WTC11 (cell line): ENCODE measurements around the gene CREB3. TPM values are rescaled to one million over a fixed set of nuclear protein-coding genes. Genes with fewer than 3 reads are reported as not detected.

Experiments
- ATAC-seq: fragments of 200-7000 bp; cut with Tn5 transposase; 2 replicates; pipeline ENCODE4 v1.10.0; 2021; ENCODE audit warnings: mild to moderate bottlenecking, moderate library complexity
- CTCF ChIA-PET: fragments of 300-600 bp; sonication (Branson Sonifier 250); formaldehyde crosslinking; loops from one replicate; lab custom pipeline; 2021; ENCODE audit warnings: antibody characterized with exemption; lab: Charles Lee
- POLR2A ChIA-PET: fragments of 350-600 bp; sonication (Branson Sonifier 250); formaldehyde crosslinking; loops from one replicate; lab custom pipeline; 2021; ENCODE audit warnings: antibody characterized with exemption; lab: Charles Lee
- DNase-seq: peaks from one replicate; pipeline ENCODE4 v3.0.0; 2021; ENCODE audit warnings: low spot score
- H3K27ac Mint-ChIP-seq: 2 replicates; pipeline ENCODE4 v1.8.0; 2021; ENCODE audit warnings: mixed read lengths
- H3K27me3 Mint-ChIP-seq: 2 replicates; pipeline ENCODE4 v1.8.0; 2021; ENCODE audit warnings: low read depth, mild to moderate bottlenecking, moderate library complexity, mixed read lengths
- H3K36me3 Mint-ChIP-seq: 2 replicates; pipeline ENCODE4 v1.8.0; 2021; ENCODE audit warnings: mixed read lengths
- H3K4me1 Mint-ChIP-seq: 2 replicates; pipeline ENCODE4 v1.8.0; 2022; ENCODE audit warnings: mixed read lengths
- H3K4me3 Mint-ChIP-seq: 2 replicates; pipeline ENCODE4 v1.8.0; 2021; ENCODE audit warnings: mild to moderate bottlenecking, moderate library complexity, mixed read lengths
- H3K9me3 Mint-ChIP-seq: 2 replicates; pipeline ENCODE4 v1.8.0; 2021; ENCODE audit warnings: mixed read lengths
- CREM ChIP-seq: sonication (generic); formaldehyde crosslinking; IDR thresholded peaks from 2 replicates; pipeline ENCODE4 v1.8.1; 2022; ENCODE audit warnings: mild to moderate bottlenecking, missing genetic modification reagents, moderate library complexity
- ELF4 ChIP-seq: sonication (generic); formaldehyde crosslinking; IDR thresholded peaks from 2 replicates; pipeline ENCODE4 v1.8.1; 2022; ENCODE audit warnings: low read depth, mild to moderate bottlenecking, moderate library complexity, missing genetic modification reagents
- ESRRA ChIP-seq: sonication (generic); formaldehyde crosslinking; IDR thresholded peaks from 2 replicates; pipeline ENCODE4 v1.8.1; 2022; ENCODE audit warnings: mild to moderate bottlenecking, missing genetic modification reagents, borderline replicate concordance
- ETV6 ChIP-seq: sonication (generic); formaldehyde crosslinking; IDR thresholded peaks from 2 replicates; pipeline ENCODE4 v1.8.1; 2022; ENCODE audit warnings: mild to moderate bottlenecking, missing genetic modification reagents
- FOXK1 ChIP-seq: sonication (generic); formaldehyde crosslinking; IDR thresholded peaks from 2 replicates; pipeline ENCODE4 v1.8.0; 2022; ENCODE audit warnings: mild to moderate bottlenecking, moderate library complexity, missing genetic modification reagents
- GABPB1 ChIP-seq: sonication (generic); formaldehyde crosslinking; IDR thresholded peaks from 2 replicates; pipeline ENCODE4 v1.8.1; 2023; ENCODE audit warnings: mild to moderate bottlenecking, missing genetic modification reagents
- GTF2I ChIP-seq: fragments of 250-450 bp; sonication (Bioruptor Pico); conservative IDR thresholded peaks from 2 replicates; pipeline ENCODE4 v1.4.0; 2021; ENCODE audit warnings: mild to moderate bottlenecking
- HMGA2 ChIP-seq: fragments of 250-450 bp; sonication (Bioruptor Pico); IDR thresholded peaks from 2 replicates; pipeline ENCODE4 v1.4.0; 2021; ENCODE audit warnings: mild to moderate bottlenecking, moderate library complexity
- JUN ChIP-seq: sonication (generic); formaldehyde crosslinking; IDR thresholded peaks from 2 replicates; pipeline ENCODE4 v1.8.0; 2023; ENCODE audit warnings: mild to moderate bottlenecking, missing genetic modification reagents
- KAT7 ChIP-seq: sonication (generic); formaldehyde crosslinking; IDR thresholded peaks from 2 replicates; pipeline ENCODE4 v1.8.1; 2023; ENCODE audit warnings: missing genetic modification reagents, mild to moderate bottlenecking, borderline replicate concordance
- PRRX2 ChIP-seq: fragments of 250-450 bp; sonication (Bioruptor Pico); IDR thresholded peaks from 2 replicates; pipeline ENCODE4 v1.8.0; 2021; ENCODE audit warnings: mild to moderate bottlenecking
- RELA ChIP-seq: sonication (generic); formaldehyde crosslinking; IDR thresholded peaks from 2 replicates; pipeline ENCODE4 v1.8.1; 2022; ENCODE audit warnings: missing genetic modification reagents, mild to moderate bottlenecking, borderline replicate concordance
- RORB ChIP-seq: fragments of 250-450 bp; sonication (Bioruptor Pico); IDR thresholded peaks from 2 replicates; pipeline ENCODE4 v1.9.0; 2021; ENCODE audit warnings: mild to moderate bottlenecking
- SP1 ChIP-seq: sonication (generic); formaldehyde crosslinking; conservative IDR thresholded peaks from 2 replicates; pipeline ENCODE4 v1.8.1; 2022; ENCODE audit warnings: missing genetic modification reagents
- TCF7 ChIP-seq: sonication (generic); formaldehyde crosslinking; IDR thresholded peaks from 2 replicates; pipeline ENCODE4 v1.8.0; 2022; ENCODE audit warnings: mild to moderate bottlenecking, low read depth, missing genetic modification reagents, moderate library complexity
- ZNF138 ChIP-seq: sonication (generic); formaldehyde crosslinking; conservative IDR thresholded peaks from 2 replicates; pipeline ENCODE4 v1.8.1; 2022; ENCODE audit warnings: mild to moderate bottlenecking, moderate library complexity, missing genetic modification reagents
- ZNF232 ChIP-seq: sonication (generic); formaldehyde crosslinking; IDR thresholded peaks from 2 replicates; pipeline ENCODE4 v1.8.0; 2022; ENCODE audit warnings: mild to moderate bottlenecking, missing genetic modification reagents
- ZNF263 ChIP-seq: sonication (generic); formaldehyde crosslinking; IDR thresholded peaks from 2 replicates; pipeline ENCODE4 v1.8.1; 2022; ENCODE audit warnings: low read depth, mild to moderate bottlenecking, moderate library complexity, missing genetic modification reagents
- ZNF396 ChIP-seq: fragments of 250-450 bp; sonication (Bioruptor Pico); IDR thresholded peaks from 2 replicates; pipeline ENCODE4 v1.8.0; 2021; ENCODE audit warnings: mild to moderate bottlenecking, moderate library complexity, borderline replicate concordance
- ZNF416 ChIP-seq: fragments of 250-450 bp; sonication (Bioruptor Pico); IDR thresholded peaks from 2 replicates; pipeline ENCODE4 v1.9.0; 2021; ENCODE audit warnings: mild to moderate bottlenecking, inconsistent platforms
- ZNF423 ChIP-seq: fragments of 250-450 bp; sonication (Bioruptor Pico); IDR thresholded peaks from 2 replicates; pipeline ENCODE4 v2.1.2; 2022; ENCODE audit warnings: mild to moderate bottlenecking, moderate library complexity
- total RNA-seq: library from RNA; stranded (reverse); gene quantifications from 3 replicates; pipeline ENCODE4 v1.2.3, GENCODE V29; 2021
- TF ChIP-seq, protein P1 (sequence below): sonication (generic); formaldehyde crosslinking; conservative IDR thresholded peaks from 2 replicates; pipeline ENCODE4 v1.8.1; 2022; ENCODE audit warnings: mild to moderate bottlenecking, missing genetic modification reagents
- TF ChIP-seq, protein P2 (sequence below): sonication (generic); formaldehyde crosslinking; IDR thresholded peaks from 2 replicates; pipeline ENCODE4 v1.8.1; 2023; ENCODE audit warnings: mild to moderate bottlenecking, missing genetic modification reagents
- TF ChIP-seq, protein P3 (sequence below): fragments of 250-450 bp; sonication (Bioruptor Pico); IDR thresholded peaks from 2 replicates; pipeline ENCODE4 v1.9.0; 2021; ENCODE audit warnings: mild to moderate bottlenecking
- TF ChIP-seq, protein P4 (sequence below): sonication (generic); formaldehyde crosslinking; IDR thresholded peaks from 2 replicates; pipeline ENCODE4 v1.8.1; 2023; ENCODE audit warnings: mild to moderate bottlenecking, missing genetic modification reagents
- TF ChIP-seq, protein P5 (sequence below): sonication (generic); formaldehyde crosslinking; conservative IDR thresholded peaks from 2 replicates; pipeline ENCODE4 v1.8.1; 2023; ENCODE audit warnings: mild to moderate bottlenecking, low read depth, missing genetic modification reagents, moderate library complexity

Gene CREB3
- total RNA-seq, 1 experiment from 2014 or later, result 21.4 TPM

DNA sequence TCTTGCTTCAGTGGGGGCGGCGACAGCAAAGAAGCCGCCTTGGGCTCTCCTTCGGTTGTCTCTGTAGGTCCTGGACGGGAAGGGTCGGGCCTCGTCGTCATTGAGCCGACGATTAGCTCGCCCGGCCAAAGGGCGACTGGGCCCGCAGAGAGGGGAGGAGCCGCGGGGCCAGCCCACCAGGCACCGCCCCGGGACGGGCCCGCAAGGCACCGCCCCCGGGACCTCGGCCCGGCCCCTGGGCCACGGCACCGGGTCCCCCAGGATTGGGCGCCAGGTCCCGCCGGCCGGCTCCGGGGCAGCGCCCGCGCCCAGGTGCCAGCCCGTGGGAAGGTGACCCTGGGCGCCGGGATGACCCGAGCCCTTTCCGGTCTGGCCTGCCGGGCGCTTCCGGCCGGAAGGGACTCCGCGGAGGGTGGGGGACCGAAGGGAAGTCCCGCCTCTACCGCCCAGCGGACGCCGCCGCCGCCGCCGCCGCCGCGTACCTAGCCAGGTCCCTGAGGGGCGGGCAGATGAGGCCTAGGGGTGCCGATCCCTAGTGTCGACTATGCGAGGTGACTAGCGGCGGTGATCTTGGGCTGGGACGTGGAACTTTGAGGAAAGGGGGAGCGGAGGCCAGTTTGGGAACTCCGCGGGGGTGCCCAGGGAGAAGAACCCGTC is 16.5 kb downstream of the CREB3 start, which contains the start of the genes GBA2 and RGP1 (continued):
- TF ChIP-seq, protein P1, sequence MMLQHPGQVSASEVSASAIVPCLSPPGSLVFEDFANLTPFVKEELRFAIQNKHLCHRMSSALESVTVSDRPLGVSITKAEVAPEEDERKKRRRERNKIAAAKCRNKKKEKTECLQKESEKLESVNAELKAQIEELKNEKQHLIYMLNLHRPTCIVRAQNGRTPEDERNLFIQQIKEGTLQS, result no peak
- TF ChIP-seq SP1 (no peak; the same call in 1 of the 2 replicates), ETV6 (CRISPR knock-in tag) (peak; percentile 37; the same call in 1 of the 2 replicates), TCF7 (no peak), ESRRA (CRISPR knock-in tag) (peak; percentile 73; the same call in 1 of the 2 replicates), PRRX2 (no peak), CREM (CRISPR knock-in tag) (no peak), FOXK1 (CRISPR knock-in tag) (peak; percentile 52; the same call in 1 of the 2 replicates), RORB (CRISPR knock-in tag) (no peak), GABPB1 (peak; percentile 51; the same call in 1 of the 2 replicates), RELA (0 out of 2 replicates have a peak, but pooled peaks have one; percentile 71)
- TF ChIP-seq, protein P2, sequence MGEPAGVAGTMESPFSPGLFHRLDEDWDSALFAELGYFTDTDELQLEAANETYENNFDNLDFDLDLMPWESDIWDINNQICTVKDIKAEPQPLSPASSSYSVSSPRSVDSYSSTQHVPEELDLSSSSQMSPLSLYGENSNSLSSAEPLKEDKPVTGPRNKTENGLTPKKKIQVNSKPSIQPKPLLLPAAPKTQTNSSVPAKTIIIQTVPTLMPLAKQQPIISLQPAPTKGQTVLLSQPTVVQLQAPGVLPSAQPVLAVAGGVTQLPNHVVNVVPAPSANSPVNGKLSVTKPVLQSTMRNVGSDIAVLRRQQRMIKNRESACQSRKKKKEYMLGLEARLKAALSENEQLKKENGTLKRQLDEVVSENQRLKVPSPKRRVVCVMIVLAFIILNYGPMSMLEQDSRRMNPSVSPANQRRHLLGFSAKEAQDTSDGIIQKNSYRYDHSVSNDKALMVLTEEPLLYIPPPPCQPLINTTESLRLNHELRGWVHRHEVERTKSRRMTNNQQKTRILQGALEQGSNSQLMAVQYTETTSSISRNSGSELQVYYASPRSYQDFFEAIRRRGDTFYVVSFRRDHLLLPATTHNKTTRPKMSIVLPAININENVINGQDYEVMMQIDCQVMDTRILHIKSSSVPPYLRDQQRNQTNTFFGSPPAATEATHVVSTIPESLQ (CRISPR knock-in tag), result no peak
- TF ChIP-seq, protein P3, sequence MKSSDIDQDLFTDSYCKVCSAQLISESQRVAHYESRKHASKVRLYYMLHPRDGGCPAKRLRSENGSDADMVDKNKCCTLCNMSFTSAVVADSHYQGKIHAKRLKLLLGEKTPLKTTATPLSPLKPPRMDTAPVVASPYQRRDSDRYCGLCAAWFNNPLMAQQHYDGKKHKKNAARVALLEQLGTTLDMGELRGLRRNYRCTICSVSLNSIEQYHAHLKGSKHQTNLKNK, result no peak

DNA sequence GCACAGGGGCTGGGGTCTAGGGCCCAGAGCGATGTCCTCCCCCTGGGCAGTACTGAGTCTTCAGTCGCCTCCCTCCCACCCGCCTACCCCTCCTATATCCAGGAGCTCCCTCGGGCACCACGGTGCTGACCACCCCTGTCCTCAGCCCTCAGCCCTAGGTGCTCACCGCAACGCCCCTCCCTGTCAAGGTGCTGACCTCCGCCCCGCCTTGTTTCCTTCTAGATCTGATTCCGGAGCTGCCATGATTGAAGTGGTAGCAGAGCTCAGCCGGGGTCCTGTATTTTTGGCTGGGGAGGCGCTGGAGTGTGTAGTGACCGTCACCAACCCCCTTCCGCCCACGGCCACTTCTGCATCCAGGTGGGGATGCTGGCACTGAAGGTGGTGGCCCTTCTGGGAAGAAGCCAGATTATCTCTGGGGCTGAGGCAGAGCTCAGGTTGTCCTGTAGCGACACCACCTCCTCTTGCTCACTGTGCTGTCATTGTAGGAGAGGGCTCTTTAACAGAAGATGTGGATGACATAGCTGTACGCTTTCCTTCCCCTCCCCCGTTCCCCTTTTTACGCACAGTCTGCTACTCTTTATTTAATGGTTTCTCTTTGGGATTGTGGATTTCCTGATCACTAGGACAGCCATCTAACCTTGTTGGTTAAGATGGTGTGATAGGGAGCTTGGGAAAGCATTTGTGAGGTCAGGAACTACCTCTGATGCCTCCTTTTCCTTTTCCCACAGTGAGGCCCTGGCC is 17.2 kb downstream of the CREB3 start:
- DNase-seq (peak; percentile 37), ATAC-seq (peak; percentile 43)
- Mint-ChIP-seq H3K27me3 (no peaks in the 10 kb centered on the region), H3K9me3 (no peaks in the 10 kb centered on the region), H3K4me1 (peaks cover 27% of the 10 kb centered on the region), H3K4me3 (peak overlapping the region; percentile 92), H3K27ac (peak overlapping the region; percentile 62), H3K36me3 (peaks cover 35% of the 10 kb centered on the region)
- POLR2A ChIA-PET, result interaction anchor here (0.5 to 2.1 kb wide), 4 partner anchors 17 to 64 kb away, joined by 3 to 13 read pairs (median 4); partner anchors contain the start of genes CREB3 and TLN1
- CTCF ChIA-PET, result interaction anchor here (0.6 to 4.1 kb wide), 17 partner anchors 14 to 196 kb away, joined by 3 to 27 read pairs (median 6); partner anchors contain the start of genes CREB3, HINT2, TESK1 and TLN1
- no peak for TF ChIP-seq ZNF423 (CRISPR knock-in tag)
- no peak for TF ChIP-seq ZNF396 (CRISPR knock-in tag)
- no peak for TF ChIP-seq GTF2I (CRISPR knock-in tag)
- no peak for TF ChIP-seq TCF7
- TF ChIP-seq, protein P4, sequence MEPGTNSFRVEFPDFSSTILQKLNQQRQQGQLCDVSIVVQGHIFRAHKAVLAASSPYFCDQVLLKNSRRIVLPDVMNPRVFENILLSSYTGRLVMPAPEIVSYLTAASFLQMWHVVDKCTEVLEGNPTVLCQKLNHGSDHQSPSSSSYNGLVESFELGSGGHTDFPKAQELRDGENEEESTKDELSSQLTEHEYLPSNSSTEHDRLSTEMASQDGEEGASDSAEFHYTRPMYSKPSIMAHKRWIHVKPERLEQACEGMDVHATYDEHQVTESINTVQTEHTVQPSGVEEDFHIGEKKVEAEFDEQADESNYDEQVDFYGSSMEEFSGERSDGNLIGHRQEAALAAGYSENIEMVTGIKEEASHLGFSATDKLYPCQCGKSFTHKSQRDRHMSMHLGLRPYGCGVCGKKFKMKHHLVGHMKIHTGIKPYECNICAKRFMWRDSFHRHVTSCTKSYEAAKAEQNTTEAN (CRISPR knock-in tag), result no peak
- no peak for TF ChIP-seq ELF4 (CRISPR knock-in tag)
- no peak for TF ChIP-seq ETV6 (CRISPR knock-in tag)
- TF ChIP-seq KAT7 (CRISPR knock-in tag), result no peak
- no peak for TF ChIP-seq ZNF138 (CRISPR knock-in tag)
- no peak for TF ChIP-seq JUN (CRISPR knock-in tag)
- TF ChIP-seq ZNF416, result no peak
- no peak for TF ChIP-seq ZNF263 (CRISPR knock-in tag)
- no peak for TF ChIP-seq ZNF232 (CRISPR knock-in tag)
- TF ChIP-seq, protein P5, sequence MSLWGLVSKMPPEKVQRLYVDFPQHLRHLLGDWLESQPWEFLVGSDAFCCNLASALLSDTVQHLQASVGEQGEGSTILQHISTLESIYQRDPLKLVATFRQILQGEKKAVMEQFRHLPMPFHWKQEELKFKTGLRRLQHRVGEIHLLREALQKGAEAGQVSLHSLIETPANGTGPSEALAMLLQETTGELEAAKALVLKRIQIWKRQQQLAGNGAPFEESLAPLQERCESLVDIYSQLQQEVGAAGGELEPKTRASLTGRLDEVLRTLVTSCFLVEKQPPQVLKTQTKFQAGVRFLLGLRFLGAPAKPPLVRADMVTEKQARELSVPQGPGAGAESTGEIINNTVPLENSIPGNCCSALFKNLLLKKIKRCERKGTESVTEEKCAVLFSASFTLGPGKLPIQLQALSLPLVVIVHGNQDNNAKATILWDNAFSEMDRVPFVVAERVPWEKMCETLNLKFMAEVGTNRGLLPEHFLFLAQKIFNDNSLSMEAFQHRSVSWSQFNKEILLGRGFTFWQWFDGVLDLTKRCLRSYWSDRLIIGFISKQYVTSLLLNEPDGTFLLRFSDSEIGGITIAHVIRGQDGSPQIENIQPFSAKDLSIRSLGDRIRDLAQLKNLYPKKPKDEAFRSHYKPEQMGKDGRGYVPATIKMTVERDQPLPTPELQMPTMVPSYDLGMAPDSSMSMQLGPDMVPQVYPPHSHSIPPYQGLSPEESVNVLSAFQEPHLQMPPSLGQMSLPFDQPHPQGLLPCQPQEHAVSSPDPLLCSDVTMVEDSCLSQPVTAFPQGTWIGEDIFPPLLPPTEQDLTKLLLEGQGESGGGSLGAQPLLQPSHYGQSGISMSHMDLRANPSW (CRISPR knock-in tag), result no peak
- no peak for TF ChIP-seq HMGA2 (CRISPR knock-in tag)
- no peak for TF ChIP-seq RORB (CRISPR knock-in tag)
